Fibroblast of the aortic adventitia (primary cell): ENCODE data around the gene ARHGEF37. TPM values are rescaled to one million over a fixed set of nuclear protein-coding genes. Genes with fewer than 3 reads are reported as not detected.
A peak's percentile ranks its signal among the peaks of the same experiment; 100 is the strongest.

Experiments
- DNase-seq: peaks from one replicate; pipeline ENCODE4 v3.0.0-alpha.2; 2010; ENCODE audit warnings: low read depth
- H3K4me3 ChIP-seq: 2 replicates; pipeline ENCODE4 v1.5.1; 2011; ENCODE audit warnings: low read depth, mild to moderate bottlenecking, control low read depth, low read length, moderate library complexity
- total RNA-seq: library from RNA; depleted of rRNA; stranded (reverse); fragments of >200 nt; gene quantifications from 2 replicates; pipeline ENCODE4 v1.2.3, GENCODE V29; 2012; ENCODE audit warnings: low replicate concordance
- TF ChIP-seq, protein P1 (sequence below): IDR thresholded peaks from 2 replicates; pipeline ENCODE4 v1.5.1; 2011; ENCODE audit warnings: mild to moderate bottlenecking, low read length, control low read depth, inconsistent platforms; ENCODE audit not compliant: insufficient read depth

ARHGEF37 gene
- total RNA-seq, 1 donor: 2.7 TPM

DNA sequence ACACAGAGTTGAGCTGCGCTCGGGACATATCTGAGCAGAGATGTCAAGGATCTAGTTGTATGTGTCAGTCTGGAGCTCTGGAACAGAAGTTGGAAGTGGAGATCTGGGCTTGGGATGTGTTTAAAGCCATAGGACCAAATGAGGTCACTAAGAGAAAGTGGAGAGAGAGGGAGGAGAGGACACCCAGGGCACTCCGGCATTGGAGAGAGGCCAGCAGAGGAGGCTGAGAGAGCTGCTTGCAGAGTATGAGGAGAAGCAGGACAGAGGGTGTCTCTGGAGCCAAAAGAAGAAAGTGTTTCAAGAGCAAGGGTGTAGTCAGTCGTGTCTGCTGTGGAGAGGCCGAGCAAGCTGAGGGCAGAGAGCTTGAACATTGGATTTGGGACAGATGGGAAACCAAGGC lies 34.7 kb downstream of the ARHGEF37 start:
- H3K4me3 ChIP-seq: no peak overlapping the region
- no peak for DNase-seq
- TF ChIP-seq, protein P1, sequence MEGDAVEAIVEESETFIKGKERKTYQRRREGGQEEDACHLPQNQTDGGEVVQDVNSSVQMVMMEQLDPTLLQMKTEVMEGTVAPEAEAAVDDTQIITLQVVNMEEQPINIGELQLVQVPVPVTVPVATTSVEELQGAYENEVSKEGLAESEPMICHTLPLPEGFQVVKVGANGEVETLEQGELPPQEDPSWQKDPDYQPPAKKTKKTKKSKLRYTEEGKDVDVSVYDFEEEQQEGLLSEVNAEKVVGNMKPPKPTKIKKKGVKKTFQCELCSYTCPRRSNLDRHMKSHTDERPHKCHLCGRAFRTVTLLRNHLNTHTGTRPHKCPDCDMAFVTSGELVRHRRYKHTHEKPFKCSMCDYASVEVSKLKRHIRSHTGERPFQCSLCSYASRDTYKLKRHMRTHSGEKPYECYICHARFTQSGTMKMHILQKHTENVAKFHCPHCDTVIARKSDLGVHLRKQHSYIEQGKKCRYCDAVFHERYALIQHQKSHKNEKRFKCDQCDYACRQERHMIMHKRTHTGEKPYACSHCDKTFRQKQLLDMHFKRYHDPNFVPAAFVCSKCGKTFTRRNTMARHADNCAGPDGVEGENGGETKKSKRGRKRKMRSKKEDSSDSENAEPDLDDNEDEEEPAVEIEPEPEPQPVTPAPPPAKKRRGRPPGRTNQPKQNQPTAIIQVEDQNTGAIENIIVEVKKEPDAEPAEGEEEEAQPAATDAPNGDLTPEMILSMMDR: no peak

DNA sequence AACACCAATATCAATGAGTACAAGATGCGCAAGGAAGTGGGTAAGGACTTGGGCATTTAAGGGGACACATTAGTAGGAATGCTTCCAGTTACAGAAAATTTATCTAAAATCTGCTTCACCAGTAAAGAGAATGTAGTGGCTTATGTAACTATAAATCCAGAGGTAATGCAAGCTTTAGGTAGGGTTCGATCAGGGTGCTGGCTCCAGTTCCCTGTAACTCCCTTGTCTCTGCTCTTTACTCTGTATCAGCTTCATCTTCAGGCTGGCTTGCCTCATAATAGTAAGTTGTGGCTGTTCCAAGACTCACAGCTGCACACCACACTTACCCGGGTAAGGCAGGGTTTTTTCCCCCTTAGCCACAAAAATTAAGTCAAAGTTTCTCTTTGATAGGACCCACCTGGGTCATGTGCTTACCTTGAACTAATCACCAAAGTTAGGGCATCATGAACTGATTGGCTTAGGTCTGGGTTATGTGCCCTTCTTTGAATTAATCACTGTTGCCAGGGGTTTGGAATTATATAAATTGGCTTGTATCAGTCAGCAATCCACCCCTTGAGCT lies 35.5 kb downstream of the ARHGEF37 start:
- DNase-seq: no peak
- TF ChIP-seq, protein P1: no peak
- H3K4me3 ChIP-seq: no peak overlapping the region

DNA sequence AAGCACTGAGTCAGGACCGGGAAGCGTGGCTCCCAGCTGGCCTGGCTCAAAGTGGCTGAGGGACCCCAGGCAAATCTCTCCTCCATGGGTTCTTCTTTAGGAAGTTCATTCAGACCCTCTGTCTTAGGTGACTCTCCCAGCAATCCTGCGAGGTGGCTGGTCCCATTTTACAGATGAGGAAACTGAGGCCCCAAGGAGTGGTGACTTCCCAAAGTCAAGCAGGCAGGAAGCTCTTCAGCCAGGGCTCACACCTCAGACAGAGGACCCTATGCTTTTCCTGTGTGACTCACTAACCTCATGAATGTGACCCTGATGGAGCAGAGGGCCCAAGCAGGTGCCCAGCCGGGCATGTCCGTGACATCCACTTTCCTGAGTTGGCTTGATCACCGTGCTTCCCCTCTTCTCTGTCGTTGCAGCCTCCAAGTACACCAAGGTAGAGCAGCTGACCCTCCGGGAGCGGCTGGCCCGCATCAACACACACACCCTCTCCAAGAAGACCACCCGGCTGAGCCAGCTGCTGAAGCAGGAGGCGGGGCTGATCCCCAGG lies 36.5 kb downstream of the ARHGEF37 start:
- no peak for DNase-seq
- TF ChIP-seq, protein P1: no peak
- no peak overlapping the region for H3K4me3 ChIP-seq

DNA sequence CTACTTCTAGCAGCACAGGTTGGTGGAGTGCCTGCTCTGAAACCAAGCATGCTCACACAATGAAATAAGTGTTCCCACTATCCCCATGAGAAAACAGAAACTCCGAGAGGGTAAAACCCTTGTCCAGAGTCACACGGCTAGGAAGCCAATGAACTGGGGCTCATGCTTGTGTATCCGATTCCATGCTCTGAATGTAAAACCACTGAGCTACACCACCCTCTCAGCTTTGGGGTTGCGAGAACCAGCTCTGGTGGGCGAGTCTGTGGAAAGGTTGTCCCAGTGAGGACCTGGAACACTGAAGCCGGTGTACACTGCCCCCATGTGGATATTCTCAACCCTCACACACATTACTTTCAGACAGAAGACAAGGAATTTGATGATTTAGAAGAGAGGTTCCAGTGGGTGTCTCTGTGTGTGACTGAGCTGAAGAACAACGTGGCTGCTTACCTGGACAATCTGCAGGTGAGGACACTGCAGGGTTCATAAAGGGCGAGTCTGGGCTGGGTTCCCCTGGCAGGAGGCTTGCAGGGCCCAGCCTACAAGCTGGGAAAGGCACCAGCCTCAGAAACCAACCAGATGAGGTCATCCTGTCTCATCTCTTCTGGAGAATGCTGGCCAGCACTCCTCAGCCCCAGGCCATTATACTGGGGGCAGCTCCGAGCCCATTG lies 37.4 kb downstream of the ARHGEF37 start:
- peak; percentile 76 for DNase-seq
- H3K4me3 ChIP-seq: no peak overlapping the region
- TF ChIP-seq, protein P1: peak; percentile 74

DNA sequence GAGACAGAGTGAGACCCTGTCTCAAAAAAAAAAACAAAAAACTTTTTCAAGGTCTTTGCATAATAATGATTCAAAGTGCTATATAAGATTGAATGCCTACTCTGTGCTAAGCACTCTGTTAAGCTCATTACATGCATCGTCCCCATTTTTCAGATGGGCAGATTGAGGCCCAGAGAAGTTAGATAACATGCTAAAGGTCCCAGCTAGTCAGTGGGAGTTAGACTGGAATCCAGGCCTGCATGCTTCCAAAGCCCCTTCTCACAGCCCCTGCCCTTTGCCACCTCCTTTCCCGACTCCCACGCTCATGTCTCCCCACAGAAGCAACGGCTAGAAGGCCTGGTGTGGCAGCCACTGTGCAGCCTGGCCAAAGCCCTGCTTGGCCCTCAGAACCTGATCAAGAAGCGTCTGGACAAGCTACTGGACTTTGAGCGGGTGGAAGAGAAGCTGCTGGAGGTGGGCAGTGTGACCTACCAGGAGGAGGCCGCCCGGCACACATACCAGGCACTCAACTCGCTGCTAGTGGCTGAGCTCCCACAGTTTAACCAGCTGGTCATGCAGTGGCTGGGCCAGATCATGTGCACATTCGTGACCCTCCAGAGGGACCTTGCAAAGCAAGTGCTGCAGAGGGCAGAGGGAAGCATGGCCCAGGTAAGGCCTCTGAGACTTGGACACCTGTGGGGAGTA lies 40.3 kb downstream of the ARHGEF37 start:
- TF ChIP-seq, protein P1: no peak
- no peak overlapping the region for H3K4me3 ChIP-seq
- no peak for DNase-seq

DNA sequence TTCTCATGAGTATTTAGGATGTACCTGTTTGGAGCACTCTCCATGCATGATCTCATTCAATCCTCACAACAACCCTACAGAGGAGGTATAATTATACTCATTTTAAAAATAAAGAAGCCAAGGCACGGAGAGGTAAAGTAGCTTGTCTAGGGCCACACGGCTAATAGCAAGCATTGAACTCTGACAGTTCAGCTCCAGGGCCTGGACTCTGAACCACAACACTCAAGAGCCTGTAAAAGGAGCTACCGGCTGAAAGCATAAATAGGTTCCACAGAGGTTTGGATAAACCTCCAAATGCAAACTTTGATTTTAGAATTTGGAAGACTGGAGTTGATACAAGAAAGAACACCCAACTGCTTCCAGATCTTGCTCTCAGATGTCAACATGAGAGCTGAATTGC lies 41.2 kb downstream of the ARHGEF37 start:
- no peak for DNase-seq
- TF ChIP-seq, protein P1: no peak
- no peak overlapping the region for H3K4me3 ChIP-seq
